BE2C (cell line): Measurements from ENCODE around the gene FOSL1.
A peak's percentile ranks its signal among the peaks of the same experiment; 100 is the strongest.
"Not testable (repeated sequence)": the region's sequence is repeated elsewhere in the genome, so short reads cannot be mapped to it uniquely, and the experiment has no call there.

Experiments used
- DNase-seq: peaks from one replicate; pipeline ENCODE4 v3.0.0-alpha.2; 2020
- H3K27me3 ChIP-seq: fragments of 250-450 bp; sonication (Bioruptor Pico); 2 replicates; pipeline ENCODE4 v1.5.1; 2020; ENCODE audit warnings: mild to moderate bottlenecking
- H3K36me3 ChIP-seq: fragments of 250-450 bp; sonication (Bioruptor Pico); 2 replicates; pipeline ENCODE4 v1.5.1; 2020; ENCODE audit warnings: mild to moderate bottlenecking
- H3K4me1 ChIP-seq: fragments of 250-450 bp; sonication (Bioruptor Pico); 2 replicates; pipeline ENCODE4 v1.5.1; 2020
- H3K4me3 ChIP-seq: 2 replicates; pipeline ENCODE4 v1.5.1; 2011; ENCODE audit warnings: low read depth, low read length
- H3K9me3 ChIP-seq: fragments of 250-450 bp; sonication (Bioruptor Pico); 2 replicates; pipeline ENCODE4 v1.5.1; 2020
- CTCF ChIP-seq: IDR thresholded peaks from 2 replicates; pipeline ENCODE4 v1.5.1; 2012; ENCODE audit warnings: mild to moderate bottlenecking, low read depth, low read length

Gene FOSL1

GRCh38 chr11:65896034-65896999, 3.9 kb downstream of the FOSL1 start:
- H3K4me1 ChIP-seq: no peaks in the 10 kb centered on the region; the same call in none of the 2 replicates
- no peaks in the 10 kb centered on the region; the same call in 1 of the 2 replicates for H3K9me3 ChIP-seq
- H3K36me3 ChIP-seq: no peaks in the 10 kb centered on the region
- TF ChIP-seq CTCF: no peak
- DNase-seq: no peak
- H3K27me3 ChIP-seq: peaks cover 33% of the 10 kb centered on the region
- no peak overlapping the region for H3K4me3 ChIP-seq

DNA sequence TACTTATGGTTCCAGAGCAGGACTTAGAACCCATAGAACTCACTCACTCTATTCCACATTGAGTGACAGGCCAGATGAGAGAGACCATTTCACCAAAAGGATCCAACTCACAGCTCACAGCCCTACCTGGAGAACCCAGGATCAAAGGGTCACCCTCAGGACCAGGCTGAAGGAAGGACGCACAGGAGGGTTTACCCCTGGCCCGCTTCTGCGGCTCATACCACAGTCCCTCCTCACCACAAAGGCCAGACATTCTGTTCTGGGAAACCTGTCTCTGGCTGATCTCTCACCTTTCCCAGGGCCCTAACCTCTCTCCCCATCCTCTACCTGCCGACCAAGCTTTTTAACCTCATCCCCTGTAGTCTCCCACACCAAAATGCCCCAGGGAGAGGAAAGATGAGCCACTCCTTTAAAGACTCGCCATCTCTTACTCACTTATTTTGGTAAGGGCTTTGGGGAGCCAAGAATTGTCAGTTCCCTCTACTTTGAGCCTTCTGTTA, 4.7 kb downstream of the FOSL1 start:
- DNase-seq: no peak
- H3K4me1 ChIP-seq: no peaks in the 10 kb centered on the region; the same call in none of the 2 replicates
- no peaks in the 10 kb centered on the region; the same call in 1 of the 2 replicates for H3K9me3 ChIP-seq
- H3K36me3 ChIP-seq: no peaks in the 10 kb centered on the region
- H3K27me3 ChIP-seq: peaks cover 25% of the 10 kb centered on the region
- H3K4me3 ChIP-seq: no peak overlapping the region
- no peak for TF ChIP-seq CTCF

- no peak for TF ChIP-seq CTCF
- DNase-seq: no peak
- H3K4me3 ChIP-seq: no peak overlapping the region
- H3K4me1 ChIP-seq: peaks cover 8% of the 10 kb centered on the region
- H3K36me3 ChIP-seq: no peaks in the 10 kb centered on the region
- H3K9me3 ChIP-seq: no peaks in the 10 kb centered on the region; the same call in 1 of the 2 replicates
- H3K27me3 ChIP-seq: peaks cover 11% of the 10 kb centered on the region
Measured at GRCh38 chr11:65894034-65894591, 6.1 kb downstream of the FOSL1 start.

GRCh38 chr11:65892661-65893317, 7.4 kb downstream of the FOSL1 start:
- Histone ChIP-seq H3K4me1 (peaks cover 8% of the 10 kb centered on the region), H3K4me3 (peak overlapping the region; percentile 92), H3K36me3 (no peaks in the 10 kb centered on the region), H3K27me3 (no peaks in the 10 kb centered on the region), H3K9me3 (no peaks in the 10 kb centered on the region)
- no peak for DNase-seq
- TF ChIP-seq CTCF: no peak

DNA sequence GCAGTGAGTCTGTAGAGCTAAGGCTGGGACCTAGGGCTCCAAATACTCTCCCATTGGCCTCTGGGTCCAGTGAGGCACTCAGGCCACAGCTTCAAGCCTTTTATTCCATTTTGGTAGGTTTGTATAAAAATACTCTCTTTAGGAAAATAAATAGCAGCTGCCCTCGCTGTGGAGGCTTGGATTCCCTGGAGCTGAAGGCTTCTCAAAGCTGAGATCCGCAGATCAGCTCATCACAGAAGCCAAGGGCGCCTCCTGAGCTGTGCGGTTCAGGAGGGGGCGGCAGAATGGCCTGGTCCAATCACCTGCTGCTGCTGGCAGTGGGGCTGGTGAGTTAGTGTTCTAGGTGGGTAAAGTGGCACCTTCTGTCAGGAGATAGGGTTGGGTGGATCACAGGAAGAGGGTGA, 8.0 kb downstream of the FOSL1 start:
- peak overlapping the region; percentile 92 for H3K4me3 ChIP-seq
- H3K27me3 ChIP-seq, H3K36me3 ChIP-seq, DNase-seq, H3K9me3 ChIP-seq, H3K4me1 ChIP-seq: not testable (repeated sequence)
